Measurements from ENCODE around the gene PMAIP1.
A peak's percentile ranks its signal among the peaks of the same experiment; 100 is the strongest.

The PMAIP1 gene

DNA sequence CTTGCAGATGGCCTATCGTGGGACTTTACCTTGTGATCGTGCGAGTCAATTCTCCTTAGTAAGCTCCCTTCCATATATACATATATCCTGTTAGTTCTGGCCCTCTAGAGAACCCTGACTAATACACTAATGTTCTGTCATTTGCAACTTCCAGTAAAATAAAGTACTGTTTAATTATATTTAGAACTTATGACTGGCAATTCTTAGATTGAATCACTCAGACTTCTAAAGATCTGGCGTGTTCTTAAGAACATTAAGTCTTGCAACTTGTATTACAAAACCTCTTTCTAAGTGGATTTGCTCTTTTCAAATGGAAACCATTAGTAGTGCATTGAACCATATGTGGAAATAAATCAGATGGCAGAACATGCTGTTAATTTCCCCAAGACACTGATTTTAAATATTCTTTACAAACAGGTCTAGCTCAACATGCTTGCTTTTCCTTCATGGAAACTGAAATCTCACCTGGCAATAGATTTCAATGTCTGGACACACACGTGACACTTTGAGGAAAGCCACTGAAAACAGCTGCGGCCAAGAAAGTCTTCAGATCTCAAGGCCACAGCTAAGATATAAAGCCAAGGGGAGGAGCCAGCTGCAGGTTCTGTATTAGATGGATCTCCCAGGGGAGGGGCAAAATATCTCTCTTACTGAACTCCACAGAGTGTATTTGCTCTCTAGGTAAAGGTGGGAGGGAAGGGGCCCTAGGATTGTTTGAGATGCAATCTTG, 50.6 kb downstream of the PMAIP1 start:
- H3K4me2 ChIP-seq = peak overlapping the region; percentile 65
- H3K4me1 ChIP-seq (ENCODE audit: low read depth, poor library complexity, severe bottlenecking) = peaks cover 54% of the 10 kb centered on the region
- no peaks in the 10 kb centered on the region for H3K79me2 ChIP-seq (ENCODE audit: insufficient read depth, low read depth)

GRCh38 chr18:59951591-59951990, 51.8 kb downstream of the PMAIP1 start:
- Histone ChIP-seq H3K4me2 (peak overlapping the region; percentile 65; the same call in 1 of the 2 replicates), H3K79me2 (ENCODE audit: insufficient read depth, low read depth) (no peaks in the 10 kb centered on the region), H3K27ac (no peak overlapping the region), H2AFZ (ENCODE audit: low read depth) (no peak overlapping the region), H3K4me3 (IDR thresholded peaks at IDR 0.05; ENCODE audit: insufficient read depth, low read depth, low read length) (no peak overlapping the region), H3K36me3 (ENCODE audit: insufficient read depth) (no peaks in the 10 kb centered on the region), H4K20me1 (ENCODE audit: insufficient read depth) (no peaks in the 10 kb centered on the region), H3K9ac (no peak overlapping the region), H3K4me1 (ENCODE audit: low read depth, poor library complexity, severe bottlenecking) (peaks cover 61% of the 10 kb centered on the region), H3K27me3 (ENCODE audit: insufficient read depth, low read depth) (no peaks in the 10 kb centered on the region)
- TF ChIP-seq, protein P1, sequence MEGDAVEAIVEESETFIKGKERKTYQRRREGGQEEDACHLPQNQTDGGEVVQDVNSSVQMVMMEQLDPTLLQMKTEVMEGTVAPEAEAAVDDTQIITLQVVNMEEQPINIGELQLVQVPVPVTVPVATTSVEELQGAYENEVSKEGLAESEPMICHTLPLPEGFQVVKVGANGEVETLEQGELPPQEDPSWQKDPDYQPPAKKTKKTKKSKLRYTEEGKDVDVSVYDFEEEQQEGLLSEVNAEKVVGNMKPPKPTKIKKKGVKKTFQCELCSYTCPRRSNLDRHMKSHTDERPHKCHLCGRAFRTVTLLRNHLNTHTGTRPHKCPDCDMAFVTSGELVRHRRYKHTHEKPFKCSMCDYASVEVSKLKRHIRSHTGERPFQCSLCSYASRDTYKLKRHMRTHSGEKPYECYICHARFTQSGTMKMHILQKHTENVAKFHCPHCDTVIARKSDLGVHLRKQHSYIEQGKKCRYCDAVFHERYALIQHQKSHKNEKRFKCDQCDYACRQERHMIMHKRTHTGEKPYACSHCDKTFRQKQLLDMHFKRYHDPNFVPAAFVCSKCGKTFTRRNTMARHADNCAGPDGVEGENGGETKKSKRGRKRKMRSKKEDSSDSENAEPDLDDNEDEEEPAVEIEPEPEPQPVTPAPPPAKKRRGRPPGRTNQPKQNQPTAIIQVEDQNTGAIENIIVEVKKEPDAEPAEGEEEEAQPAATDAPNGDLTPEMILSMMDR (conservative IDR thresholded peaks at IDR 0.05; ENCODE audit: low read depth, low read length) = no peak

More for the DNA sequence above, 50.6 kb downstream of the PMAIP1 start:
- TF ChIP-seq, protein P1 (conservative IDR thresholded peaks at IDR 0.05; ENCODE audit: low read depth, low read length) = no peak
- Histone ChIP-seq H3K4me3 (IDR thresholded peaks at IDR 0.05; ENCODE audit: insufficient read depth, low read depth, low read length) (no peak overlapping the region), H4K20me1 (ENCODE audit: insufficient read depth) (no peaks in the 10 kb centered on the region), H3K9ac (no peak overlapping the region), H3K27ac (peak overlapping the region; percentile 16), H3K27me3 (ENCODE audit: insufficient read depth, low read depth) (no peaks in the 10 kb centered on the region), H2AFZ (ENCODE audit: low read depth) (no peak overlapping the region), H3K36me3 (ENCODE audit: insufficient read depth) (no peaks in the 10 kb centered on the region)

DNA sequence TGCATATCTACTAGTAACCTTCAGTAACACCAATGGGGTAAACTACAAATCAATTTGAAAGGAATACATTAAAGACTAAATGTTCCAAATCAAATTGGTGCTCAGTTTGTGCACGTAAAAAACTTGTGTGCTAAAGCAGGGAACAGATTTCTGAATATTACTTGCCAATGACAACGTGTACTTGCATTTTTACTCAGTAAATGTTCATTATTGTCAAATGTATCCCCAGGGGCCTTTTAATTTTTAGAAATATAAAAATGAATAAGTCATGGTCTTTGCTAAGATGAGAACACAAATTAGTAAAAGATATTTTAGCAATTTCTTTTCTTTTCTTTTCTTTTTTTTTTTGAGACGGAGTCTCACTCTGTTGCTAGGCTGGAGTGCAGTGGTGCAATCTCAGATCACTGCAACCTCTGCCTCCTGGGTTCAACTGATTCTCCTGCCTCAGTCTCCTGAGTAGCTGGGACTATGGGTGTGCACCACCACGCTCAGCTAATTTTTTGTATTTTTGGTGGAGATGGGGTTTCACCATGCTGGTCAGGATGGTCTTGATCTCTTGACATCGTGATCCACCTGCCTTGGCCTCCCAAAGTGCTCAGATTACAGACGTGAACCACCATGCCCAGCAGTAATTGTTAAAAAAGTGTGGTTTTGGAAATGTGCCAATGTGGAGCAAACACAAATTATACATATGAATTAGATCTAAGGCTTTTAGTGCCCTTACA, 52.6 kb downstream of the PMAIP1 start:
- TF ChIP-seq, protein P1 (conservative IDR thresholded peaks at IDR 0.05; ENCODE audit: low read depth, low read length) = no peak
- Histone ChIP-seq H3K79me2 (ENCODE audit: insufficient read depth, low read depth) (no peaks in the 10 kb centered on the region), H3K9ac (no peak overlapping the region), H3K4me1 (ENCODE audit: low read depth, poor library complexity, severe bottlenecking) (peaks cover 70% of the 10 kb centered on the region), H3K27ac (no peak overlapping the region), H3K4me2 (peak overlapping the region; percentile 21), H3K36me3 (ENCODE audit: insufficient read depth) (no peaks in the 10 kb centered on the region), H3K4me3 (IDR thresholded peaks at IDR 0.05; ENCODE audit: insufficient read depth, low read depth, low read length) (no peak overlapping the region), H3K27me3 (ENCODE audit: insufficient read depth, low read depth) (no peaks in the 10 kb centered on the region), H4K20me1 (ENCODE audit: insufficient read depth) (no peaks in the 10 kb centered on the region), H2AFZ (ENCODE audit: low read depth) (no peak overlapping the region)
